Uterus (tissue), 4 donors: Measurements from ENCODE around the gene MADD. TPM values are rescaled to one million over a fixed set of nuclear protein-coding genes. Genes with fewer than 3 reads are reported as not detected.
A peak's percentile ranks its signal among the peaks of the same experiment; 100 is the strongest.

Source experiments
- DNase-seq, 2 donors: peaks; one replicate each; pipeline ENCODE4 v3.0.0-alpha.2; 2019 to 2020
- H3K27ac ChIP-seq, 2 donors: fragments of 200-600 bp; sonication (generic); 1 replicate in 1 of 2; 2 replicates in 1 of 2; pipeline ENCODE4 v1.5.1; 2016 to 2018
- H3K27me3 ChIP-seq, 2 donors: fragments of 200-600 bp; sonication (generic); one replicate each; pipeline ENCODE4 v1.5.1; 2018 to 2019; ENCODE audit warnings: control low read depth in 1 of 2
- H3K36me3 ChIP-seq, 2 donors: fragments of 200-600 bp; sonication (generic); one replicate each; pipeline ENCODE4 v1.5.1; 2019; ENCODE audit warnings: control low read depth in 1 of 2
- H3K4me1 ChIP-seq, 2 donors: fragments of 200-600 bp; sonication (generic); one replicate each; pipeline ENCODE4 v1.5.1; 2018 to 2019; ENCODE audit warnings: control low read depth in 1 of 2
- H3K4me3 ChIP-seq, 2 donors: fragments of 200-600 bp; sonication (generic); 1 replicate in 1 of 2; 2 replicates in 1 of 2; pipeline ENCODE4 v1.5.1; 2018 to 2019; ENCODE audit warnings: mild to moderate bottlenecking in 1 of 2
- H3K9me3 ChIP-seq, 2 donors: fragments of 200-600 bp; sonication (generic); one replicate each; pipeline ENCODE4 v1.5.1; 2019; ENCODE audit warnings: control low read depth in 1 of 2
- POLR2A ChIP-seq, 2 donors: fragments of 450-650 bp; IDR thresholded peaks; one replicate each; pipeline ENCODE4 v1.6.1; 2016; ENCODE audit warnings: antibody characterized with exemption in 2 of 2, mild to moderate bottlenecking in 1 of 2, moderate library complexity in 1 of 2
- intact Hi-C: fragments of 100-400 bp; cut with DNase I; formaldehyde crosslinking; loops from one replicate; pipeline ENCODE4 v1.15.1; 2023; ENCODE audit warnings: low total_unique reads
- total RNA-seq, 4 donors: library from RNA; depleted of rRNA in 3 of 4; stranded (reverse); fragments of >200 nt in 3 of 4; gene quantifications; one replicate each; pipeline versions ENCODE4 v1.1.0 to v1.2.4, GENCODE V29; 2014 to 2023
- TF ChIP-seq, protein P1 (sequence below), 4 experiments: fragments of 200-600 bp in 2 of 4; fragments of 450-650 bp in 2 of 4; sonication (generic) in 2 of 4; IDR thresholded peaks; one replicate each; pipeline ENCODE4 v1.5.1; 2016 to 2019; ENCODE audit warnings: antibody characterized with exemption in 4 of 4, mild to moderate bottlenecking in 2 of 4, moderate library complexity in 1 of 4
- donor health status: DM: yes; HTN: yes; CAD: no.

MADD gene
- total RNA-seq, 4 donors from 2014 or later = 26.8 to 234 (median 47.2) TPM

- H3K4me3 ChIP-seq = no peak overlapping the region
- H3K4me1 ChIP-seq = peaks cover 0 to 9% of the 10 kb centered on the region in 2 donors
- H3K27ac ChIP-seq = no peak overlapping the region
- H3K36me3 ChIP-seq = no peaks in the 10 kb centered on the region
- no peak for TF ChIP-seq POLR2A (IDR thresholded peaks at IDR 0.05)
- TF ChIP-seq, protein P1, sequence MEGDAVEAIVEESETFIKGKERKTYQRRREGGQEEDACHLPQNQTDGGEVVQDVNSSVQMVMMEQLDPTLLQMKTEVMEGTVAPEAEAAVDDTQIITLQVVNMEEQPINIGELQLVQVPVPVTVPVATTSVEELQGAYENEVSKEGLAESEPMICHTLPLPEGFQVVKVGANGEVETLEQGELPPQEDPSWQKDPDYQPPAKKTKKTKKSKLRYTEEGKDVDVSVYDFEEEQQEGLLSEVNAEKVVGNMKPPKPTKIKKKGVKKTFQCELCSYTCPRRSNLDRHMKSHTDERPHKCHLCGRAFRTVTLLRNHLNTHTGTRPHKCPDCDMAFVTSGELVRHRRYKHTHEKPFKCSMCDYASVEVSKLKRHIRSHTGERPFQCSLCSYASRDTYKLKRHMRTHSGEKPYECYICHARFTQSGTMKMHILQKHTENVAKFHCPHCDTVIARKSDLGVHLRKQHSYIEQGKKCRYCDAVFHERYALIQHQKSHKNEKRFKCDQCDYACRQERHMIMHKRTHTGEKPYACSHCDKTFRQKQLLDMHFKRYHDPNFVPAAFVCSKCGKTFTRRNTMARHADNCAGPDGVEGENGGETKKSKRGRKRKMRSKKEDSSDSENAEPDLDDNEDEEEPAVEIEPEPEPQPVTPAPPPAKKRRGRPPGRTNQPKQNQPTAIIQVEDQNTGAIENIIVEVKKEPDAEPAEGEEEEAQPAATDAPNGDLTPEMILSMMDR (IDR thresholded peaks at IDR 0.05) = no peak
- H3K27me3 ChIP-seq = no peaks in the 10 kb centered on the region
- intact Hi-C loops = loop anchor here (10.0 kb wide), 1 partner anchor 87 kb away; the partner anchor contains the start of gene ARFGAP2
- H3K9me3 ChIP-seq = no peaks in the 10 kb centered on the region
- DNase-seq = no peak
These were observed 8.6 kb upstream of the MADD start for GRCh38 chr11:47261291-47261800.

DNA sequence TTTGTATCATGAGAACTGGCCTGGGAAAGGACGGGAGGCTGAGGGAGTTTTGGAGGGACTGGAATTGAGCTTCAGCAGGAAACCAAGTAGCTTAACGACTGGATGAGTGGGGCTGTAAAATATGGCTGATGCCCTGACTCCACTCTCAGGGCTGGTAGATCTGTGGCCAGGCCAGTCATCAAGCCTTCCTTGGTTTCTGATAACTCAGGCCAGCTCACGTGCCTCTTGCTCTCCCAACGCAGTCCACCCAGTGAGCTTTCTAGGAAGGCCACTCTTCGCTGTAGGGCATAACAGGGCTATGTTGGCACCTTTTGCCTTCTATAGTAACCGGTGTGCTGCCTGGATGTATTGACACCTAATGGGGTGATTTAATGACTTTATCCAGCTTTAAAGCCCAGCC lies 5.8 kb upstream of the MADD start:
- no peak for TF ChIP-seq POLR2A (IDR thresholded peaks at IDR 0.05)
- TF ChIP-seq, protein P1 (IDR thresholded peaks at IDR 0.05) = no peak
- no peaks in the 10 kb centered on the region for H3K36me3 ChIP-seq
- H3K4me3 ChIP-seq = no peak overlapping the region
- no peaks in the 10 kb centered on the region for H3K27me3 ChIP-seq
- H3K9me3 ChIP-seq = no peaks in the 10 kb centered on the region
- peaks cover 0 to 6% of the 10 kb centered on the region in 2 donors for H3K4me1 ChIP-seq
- intact Hi-C loops = loop anchor here (10.0 kb wide), 1 partner anchor 89 kb away; the partner anchor contains the start of gene ARFGAP2
- no peak overlapping the region for H3K27ac ChIP-seq
- DNase-seq = no peak

GRCh38 chr11:47264521-47264920 lies 5.4 kb upstream of the MADD start:
- peaks cover 0 to 4% of the 10 kb centered on the region in 2 donors for H3K4me1 ChIP-seq
- intact Hi-C loops = loop anchor here (10.0 kb wide), 1 partner anchor 90 kb away; the partner anchor contains the start of gene ARFGAP2
- no peak for TF ChIP-seq POLR2A (IDR thresholded peaks at IDR 0.05)
- TF ChIP-seq, protein P1 (IDR thresholded peaks at IDR 0.05) = no peak
- no peaks in the 10 kb centered on the region for H3K9me3 ChIP-seq
- no peak overlapping the region for H3K27ac ChIP-seq
- H3K4me3 ChIP-seq = no peak overlapping the region
- H3K27me3 ChIP-seq = no peaks in the 10 kb centered on the region
- no peak for DNase-seq
- no peaks in the 10 kb centered on the region for H3K36me3 ChIP-seq

DNA sequence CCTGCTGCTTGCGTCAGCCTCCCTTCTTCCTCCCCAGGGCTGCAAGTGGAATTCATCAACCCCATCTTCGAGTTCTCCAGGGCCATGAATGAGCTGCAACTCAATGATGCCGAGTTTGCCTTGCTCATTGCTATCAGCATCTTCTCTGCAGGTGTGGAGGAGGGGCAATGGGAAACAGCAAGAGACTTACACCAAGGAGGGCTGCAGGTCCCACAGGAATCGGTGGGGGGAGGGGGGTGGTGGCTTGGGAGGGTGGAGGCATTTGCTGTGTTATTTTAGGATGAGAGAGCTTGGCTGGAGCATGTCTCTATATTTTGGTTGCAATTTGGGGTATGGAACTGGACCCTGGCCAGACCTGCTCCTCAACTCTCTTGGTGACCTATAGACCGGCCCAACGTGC lies 2.1 kb upstream of the MADD start:
- H3K27ac ChIP-seq = no peak overlapping the region
- no peak for TF ChIP-seq POLR2A (IDR thresholded peaks at IDR 0.05)
- TF ChIP-seq, protein P1 (IDR thresholded peaks at IDR 0.05) = no peak
- no peaks in the 10 kb centered on the region for H3K27me3 ChIP-seq
- no peak overlapping the region for H3K4me3 ChIP-seq
- intact Hi-C loops = loop anchor here (5.0 to 10.0 kb wide), 2 partner anchors 93 to 381 kb away; partner anchors contain the start of gene ARFGAP2
- DNase-seq = no peak
- no peaks in the 10 kb centered on the region for H3K36me3 ChIP-seq
- no peaks in the 10 kb centered on the region for H3K9me3 ChIP-seq
- H3K4me1 ChIP-seq = peaks cover 0 to 4% of the 10 kb centered on the region in 2 donors

GRCh38 chr11:47268448-47269001 lies 1.4 kb upstream of the MADD start:
- H3K36me3 ChIP-seq = no peaks in the 10 kb centered on the region
- no peaks in the 10 kb centered on the region for H3K27me3 ChIP-seq
- intact Hi-C loops = loop anchor here (5.0 to 10.0 kb wide), 2 partner anchors 94 to 381 kb away; partner anchors contain the start of gene ARFGAP2
- no peaks in the 10 kb centered on the region for H3K9me3 ChIP-seq
- DNase-seq = no peak
- peak overlapping the region; percentile 95 to 97 for H3K27ac ChIP-seq
- no peak for TF ChIP-seq POLR2A (IDR thresholded peaks at IDR 0.05)
- TF ChIP-seq, protein P1 (IDR thresholded peaks at IDR 0.05) = no peak
- H3K4me1 ChIP-seq = peaks cover 0 to 4% of the 10 kb centered on the region in 2 donors
- H3K4me3 ChIP-seq = peak overlapping the region; percentile 74 to 86
